MV-4-11 (cell line): ENCODE measurements around the gene EFEMP1.
A peak's percentile ranks its signal among the peaks of the same experiment; 100 is the strongest.

Experiments
- DNase-seq: peaks from one replicate; lab custom pipeline; 2025; lab: John Stamatoyannopoulos, UW

The EFEMP1 gene

DNA sequence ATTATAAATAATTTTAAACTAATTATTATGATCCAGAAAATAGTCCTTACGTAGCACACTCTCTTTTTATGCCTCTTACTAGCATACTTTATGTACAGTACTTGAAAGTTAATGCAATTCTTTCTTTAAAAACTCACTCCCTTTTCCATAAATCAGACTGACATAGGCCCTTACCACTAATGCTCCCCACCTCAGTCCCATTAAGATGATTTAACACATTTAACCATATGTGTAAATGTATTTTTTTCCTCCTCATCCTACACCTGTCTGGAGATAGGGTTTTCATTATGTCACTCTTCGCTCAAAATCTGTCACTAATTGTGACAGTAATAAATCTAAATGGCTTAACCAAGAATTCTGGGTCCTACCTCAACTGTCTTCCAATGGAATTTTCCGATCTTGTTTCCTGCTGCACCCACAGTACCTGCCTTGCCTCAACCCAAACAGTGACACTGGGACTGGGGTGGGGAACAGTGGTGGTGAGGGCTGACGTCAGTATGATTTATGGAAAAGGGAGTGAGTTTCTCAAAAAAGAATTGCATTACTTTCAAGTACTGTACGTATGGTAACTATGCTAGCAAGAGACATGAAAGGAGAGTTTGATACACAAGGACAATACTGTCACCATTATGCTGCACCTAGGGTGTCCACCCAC is 25.1 kb downstream of the EFEMP1 start:
- peak; percentile 0 for DNase-seq

DNA sequence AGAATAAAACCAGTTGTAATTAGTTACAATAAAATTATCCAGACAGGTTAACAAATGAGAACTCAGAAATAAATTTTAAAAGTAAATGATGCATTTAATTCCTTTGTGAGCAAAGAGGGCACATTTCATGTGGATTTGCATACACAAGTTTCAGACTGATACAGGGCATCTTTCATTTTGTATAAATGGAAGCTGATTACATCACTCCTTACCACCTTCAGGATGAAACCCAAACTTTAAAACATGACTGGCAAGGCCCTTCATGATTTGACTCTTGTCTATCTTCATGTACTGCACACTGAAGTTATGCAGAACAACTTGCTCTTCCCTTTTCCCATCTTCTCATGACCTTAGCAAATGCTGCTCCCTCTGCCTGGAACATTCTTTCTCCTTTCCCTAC is 26.9 kb downstream of the EFEMP1 start:
- DNase-seq, result no peak

DNA sequence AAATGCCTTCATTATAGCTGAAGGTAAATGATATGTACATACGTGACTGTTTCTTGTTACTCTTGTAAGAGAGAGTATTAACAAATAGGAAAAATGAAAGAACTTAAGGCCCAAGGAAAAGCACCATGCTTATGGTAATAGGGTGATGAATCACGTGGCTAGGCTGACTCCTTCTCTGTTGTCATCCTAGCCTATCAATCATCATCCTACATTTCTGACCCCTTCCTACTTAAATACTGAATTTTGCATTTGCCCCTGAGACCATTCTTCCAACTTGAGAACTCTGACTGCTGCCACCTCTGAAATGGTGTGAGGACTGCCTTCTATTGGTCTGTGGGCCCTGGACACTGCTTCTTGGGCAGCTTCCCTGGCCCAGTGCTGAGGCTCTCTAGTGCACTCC is 28.9 kb downstream of the EFEMP1 start:
- no peak for DNase-seq

DNA sequence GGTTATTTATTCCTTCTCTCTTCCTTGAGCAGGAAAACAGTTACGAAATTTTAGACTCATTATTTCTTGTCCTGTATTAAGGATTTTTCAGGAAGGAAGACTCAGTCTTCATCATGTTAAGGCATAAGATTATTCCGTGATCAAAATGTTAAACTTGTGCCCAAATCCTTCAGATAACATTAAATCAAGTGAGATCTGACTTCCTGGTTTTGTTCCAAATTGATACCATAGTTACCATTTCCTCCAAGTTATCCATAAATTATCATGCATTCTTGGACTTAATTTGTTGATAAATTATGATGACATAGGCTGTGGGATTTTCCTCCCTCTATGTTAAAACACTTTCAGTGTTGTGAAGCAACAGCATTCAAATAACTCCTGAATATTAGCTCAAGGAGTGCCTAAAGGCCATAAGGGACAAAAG is 31.9 kb downstream of the EFEMP1 start:
- no peak for DNase-seq

DNA sequence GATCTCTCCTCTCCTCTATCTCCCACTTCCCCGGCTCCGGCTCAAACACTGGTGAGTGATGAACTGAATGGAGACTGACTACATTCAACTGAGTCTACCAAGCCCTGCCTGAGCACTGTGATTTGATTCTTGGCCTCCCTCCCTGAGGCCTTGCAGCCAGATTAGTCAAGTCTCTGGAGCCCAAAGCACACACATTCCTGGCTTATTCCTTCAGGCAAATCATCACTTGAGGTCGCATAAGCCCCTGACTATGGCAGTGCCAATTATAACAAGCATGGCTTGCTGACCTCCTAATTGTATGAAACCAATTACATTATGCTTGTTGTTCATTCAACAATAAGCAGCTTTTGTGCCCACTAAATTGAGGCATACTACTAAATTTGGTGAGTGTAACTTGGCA is 34.6 kb downstream of the EFEMP1 start:
- no peak for DNase-seq

DNA sequence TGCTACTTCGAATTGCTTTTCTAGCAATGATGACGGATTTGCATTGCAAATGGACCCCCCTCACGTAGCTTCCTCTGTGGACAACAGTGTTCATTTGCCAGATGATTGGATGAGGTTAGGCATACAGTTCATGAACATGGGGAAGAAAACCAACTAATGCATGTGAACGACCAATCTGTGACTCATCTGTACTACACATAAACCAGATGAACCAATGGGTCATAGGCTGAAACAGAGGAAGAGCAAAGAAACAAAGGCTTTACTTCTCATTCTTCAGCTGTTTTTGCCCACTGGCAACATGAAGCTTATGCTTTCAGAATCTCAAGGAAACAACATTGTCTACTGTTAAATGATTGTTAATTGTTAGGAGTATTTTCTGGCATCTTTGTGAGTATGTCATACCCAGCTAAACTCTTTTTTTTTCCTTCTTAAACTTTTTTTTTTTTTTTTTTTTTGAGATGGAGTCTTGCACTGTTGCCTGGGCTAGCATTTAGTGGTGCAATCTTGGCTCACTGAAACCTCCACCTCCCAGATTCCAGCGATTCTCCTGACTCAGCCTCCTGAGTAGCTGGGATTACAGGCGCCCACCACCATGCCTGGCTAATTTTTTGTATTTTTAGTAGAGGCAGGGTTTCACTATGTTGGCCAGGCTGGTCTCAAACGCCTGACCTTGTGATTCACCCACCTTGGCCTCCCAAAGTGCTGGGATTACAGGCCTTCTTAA is 35.5 kb downstream of the EFEMP1 start:
- peak; percentile 71 for DNase-seq

DNA sequence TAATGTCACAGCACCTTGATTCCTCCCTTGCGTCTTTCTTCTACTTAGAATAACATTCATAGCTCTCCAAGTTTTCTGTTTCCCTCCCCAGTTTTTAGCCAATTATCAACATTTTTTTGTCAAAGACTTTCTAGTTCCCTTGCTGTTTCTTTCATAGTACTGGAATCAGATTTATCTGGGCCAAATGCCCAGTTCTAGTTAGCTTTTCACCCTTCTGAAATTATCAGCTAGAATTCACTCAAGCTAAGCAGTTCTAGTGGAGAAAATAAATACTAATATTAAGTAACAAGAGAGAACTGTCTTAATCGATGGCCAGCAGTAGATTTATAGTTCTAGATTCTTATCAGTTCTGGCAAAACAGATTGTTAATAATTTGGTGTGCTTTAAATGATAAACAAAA is 36.2 kb downstream of the EFEMP1 start:
- no peak for DNase-seq

DNA sequence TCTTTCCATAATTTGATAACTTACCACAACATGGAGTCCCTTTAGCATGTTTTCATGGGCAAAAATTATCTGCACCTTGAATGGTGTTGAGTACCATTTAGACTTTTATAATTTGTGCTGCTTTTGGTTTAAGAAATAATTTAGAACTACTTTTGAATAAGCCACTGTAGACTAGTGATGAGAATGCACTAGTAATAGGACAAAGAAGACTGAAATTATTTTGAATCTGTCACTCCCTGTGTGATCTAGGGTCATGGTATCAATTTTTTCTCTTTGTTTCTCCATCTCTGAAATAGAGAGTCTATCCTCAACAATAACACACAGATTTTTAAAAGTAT is 37.7 kb downstream of the EFEMP1 start:
- no peak for DNase-seq

DNA sequence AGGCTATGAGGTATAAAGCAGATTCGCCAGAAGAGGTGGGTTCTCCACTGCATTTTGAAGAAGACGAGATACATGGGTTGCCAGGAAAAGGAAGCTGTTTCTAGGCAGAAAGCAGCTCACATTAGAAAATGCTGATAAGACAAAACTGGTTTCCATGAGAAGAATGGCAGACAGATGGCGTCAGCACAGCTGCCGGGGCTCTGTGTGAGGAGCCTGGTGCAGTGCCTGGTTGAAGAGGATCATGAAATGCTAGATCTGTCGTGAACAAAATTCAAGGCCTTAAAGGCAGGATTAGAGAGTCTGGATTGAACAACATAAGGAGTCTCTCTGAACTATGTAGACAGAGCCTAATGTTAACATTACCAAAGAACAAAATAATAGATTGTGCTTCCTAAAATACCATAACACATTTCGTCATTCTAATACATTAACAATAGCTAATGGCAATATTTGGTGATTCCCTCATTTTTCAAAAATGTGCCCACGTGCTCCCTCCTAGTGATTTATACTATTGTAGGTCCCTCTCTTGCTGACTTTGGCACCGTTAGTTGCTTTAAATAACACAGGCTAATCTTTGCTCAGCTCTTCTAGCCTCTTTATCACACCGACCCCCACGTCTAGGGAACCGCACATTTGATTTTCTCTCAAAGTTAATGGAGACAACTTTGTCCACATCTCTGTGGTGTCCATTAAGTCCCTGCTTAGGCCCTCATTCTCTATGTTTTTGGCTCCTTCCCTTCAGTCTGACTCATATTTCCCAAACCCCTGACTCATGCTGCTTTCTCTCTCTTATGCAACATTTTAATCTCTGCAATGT is 38.2 kb downstream of the EFEMP1 start:
- DNase-seq, result peak; percentile 86

DNA sequence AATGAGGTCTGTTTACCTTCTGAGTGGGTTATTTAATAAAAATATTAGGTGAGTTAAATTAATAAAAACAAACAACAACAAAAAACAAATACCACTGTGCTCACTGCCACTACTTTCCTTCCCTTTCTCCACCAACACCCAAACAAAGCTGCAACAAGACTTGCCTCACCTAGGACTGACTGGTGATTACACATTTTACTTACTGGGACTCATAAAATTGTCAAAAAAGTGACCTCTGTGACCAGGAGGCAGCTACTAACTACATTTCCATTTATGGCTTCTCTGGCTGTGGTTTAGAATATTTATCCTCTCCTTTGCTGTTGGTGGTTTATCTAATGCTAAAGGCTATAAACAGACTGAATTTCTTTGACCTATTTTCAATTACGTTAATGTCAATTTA is 39.8 kb downstream of the EFEMP1 start:
- no peak for DNase-seq

DNA sequence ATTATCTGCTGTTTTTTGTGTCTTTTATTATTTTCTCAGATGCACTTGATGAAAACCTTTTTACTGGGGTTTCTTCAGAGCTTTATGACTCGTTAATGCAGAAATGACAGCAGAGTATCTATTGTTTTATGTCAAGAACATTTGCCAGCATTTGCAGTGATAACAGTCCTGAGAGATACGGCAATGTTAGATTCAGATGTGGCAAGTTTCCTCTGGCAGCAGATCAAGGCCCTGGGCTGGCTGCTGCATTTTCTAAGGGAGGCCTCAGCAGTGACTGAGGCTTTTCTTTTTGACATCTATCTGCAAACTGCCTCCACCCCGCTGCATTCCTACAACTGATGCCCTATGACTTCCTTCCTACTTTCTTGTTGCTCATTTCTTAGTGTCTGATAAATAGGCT is 40.2 kb downstream of the EFEMP1 start:
- peak; percentile 32 for DNase-seq

DNA sequence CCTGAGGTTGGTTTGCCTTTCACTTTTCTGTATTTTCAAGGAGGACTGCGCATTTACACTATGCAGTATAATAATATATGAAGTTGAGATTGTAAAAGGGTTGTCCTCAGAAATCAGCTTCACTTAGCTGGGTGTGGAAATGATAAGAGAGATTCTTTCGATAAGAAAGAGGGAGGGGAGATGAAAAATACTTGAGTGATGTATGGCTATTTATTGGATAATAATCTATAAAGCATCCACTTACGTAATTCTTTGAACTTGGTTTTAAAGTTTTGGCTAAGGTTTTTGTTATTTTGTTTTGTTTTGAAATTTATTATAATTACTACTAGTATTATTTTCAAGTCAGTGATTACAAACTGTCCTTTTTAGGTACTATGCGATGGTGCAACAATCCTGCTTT is 40.6 kb downstream of the EFEMP1 start:
- no peak for DNase-seq

DNA sequence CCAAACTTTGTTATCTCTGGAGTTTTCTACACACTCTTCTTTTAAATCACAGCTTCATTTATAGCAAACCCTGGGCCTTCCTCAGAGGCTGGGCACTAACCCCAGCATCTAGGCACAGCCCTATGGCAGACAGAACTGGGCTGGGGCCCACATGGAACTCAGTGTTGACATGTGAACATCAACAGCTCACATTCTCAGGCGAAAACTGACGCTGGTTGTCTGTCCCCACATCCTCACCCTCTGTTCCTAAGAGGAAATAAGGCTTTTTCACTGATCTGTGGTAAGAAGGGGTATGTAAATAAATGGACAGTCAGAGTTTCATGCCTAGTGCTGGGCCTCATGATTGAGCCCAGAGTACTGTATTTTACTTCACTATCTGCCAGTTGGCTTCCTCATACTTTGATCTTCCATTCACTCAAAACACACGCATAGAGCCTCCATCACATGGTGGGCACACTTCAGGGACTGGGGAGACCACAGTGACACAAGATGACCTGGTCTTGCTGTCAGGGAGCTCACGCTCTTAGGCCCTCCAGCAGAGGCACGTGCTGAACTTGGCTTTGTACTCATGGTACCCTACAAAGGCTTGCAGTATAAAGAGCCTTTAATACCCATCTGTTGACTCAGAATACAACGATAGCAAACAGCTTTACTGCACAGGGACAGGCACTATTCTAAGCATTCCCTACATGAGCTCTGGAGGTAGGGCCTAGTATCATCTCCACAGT is 43.0 kb downstream of the EFEMP1 start:
- DNase-seq, result peak; percentile 77

DNA sequence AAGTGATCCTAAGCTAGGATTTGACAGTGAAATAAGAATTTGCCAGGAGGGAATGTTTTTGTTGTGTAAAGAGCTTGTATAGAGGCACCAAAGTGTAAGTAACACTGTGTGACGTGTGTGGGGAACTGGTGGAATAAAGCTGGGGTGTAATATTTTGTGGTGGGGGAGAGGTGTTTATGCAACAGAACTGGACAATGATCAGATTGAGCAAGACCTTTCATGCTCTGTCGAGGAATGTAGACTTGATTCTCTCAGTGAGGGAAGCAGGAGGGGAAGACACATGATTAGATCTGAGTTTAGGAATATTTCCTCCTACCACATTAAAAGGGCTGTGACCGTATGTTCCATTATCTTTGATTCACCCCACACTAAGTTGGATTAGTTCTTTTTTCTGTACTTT is 43.6 kb downstream of the EFEMP1 start:
- DNase-seq, result peak; percentile 56

DNA sequence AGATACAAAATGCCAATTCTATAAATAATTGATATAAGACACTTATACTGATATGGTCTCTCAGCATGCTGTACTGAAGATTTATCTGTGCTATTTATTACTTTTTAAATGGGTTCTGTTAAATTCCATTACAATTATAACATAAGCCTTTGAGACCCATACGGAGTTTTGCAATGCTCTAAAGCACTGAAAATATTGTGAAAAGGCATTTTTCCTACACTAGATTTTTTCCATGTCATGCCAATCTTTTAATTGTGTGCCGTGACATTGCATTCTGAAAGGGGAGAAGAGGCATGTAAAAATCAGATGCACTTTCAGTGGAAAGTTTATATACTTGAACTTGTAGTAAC is 46.5 kb downstream of the EFEMP1 start:
- no peak for DNase-seq

DNA sequence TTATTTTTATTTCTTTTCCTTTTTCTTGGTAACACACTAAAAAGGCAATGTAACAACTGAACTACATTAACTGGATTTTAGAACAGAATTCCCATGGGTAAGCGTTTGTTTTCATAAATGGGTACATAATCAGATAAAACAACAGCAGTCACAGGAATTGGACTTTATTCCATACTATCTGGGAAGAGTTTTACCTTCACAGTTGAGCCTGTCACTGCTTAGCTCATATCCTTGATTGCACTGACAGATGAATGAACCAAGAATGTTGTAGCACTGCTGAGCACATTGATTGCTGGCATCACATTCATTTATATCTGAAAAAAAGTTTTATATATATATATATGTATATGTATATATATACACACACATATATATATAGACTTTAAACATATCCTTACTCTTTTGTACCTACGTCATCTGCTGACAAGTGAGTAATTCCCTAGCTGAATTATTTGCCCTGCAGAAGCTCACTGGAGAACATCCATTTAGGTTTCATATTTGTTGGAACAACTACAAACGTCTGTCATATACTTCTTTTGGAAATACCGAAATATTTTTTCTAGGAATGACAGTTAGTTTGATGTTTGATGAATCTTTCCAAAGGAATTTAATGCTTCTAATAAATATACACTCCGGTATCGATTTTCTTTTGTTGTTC is 47.0 kb downstream of the EFEMP1 start:
- DNase-seq, result no peak

DNA sequence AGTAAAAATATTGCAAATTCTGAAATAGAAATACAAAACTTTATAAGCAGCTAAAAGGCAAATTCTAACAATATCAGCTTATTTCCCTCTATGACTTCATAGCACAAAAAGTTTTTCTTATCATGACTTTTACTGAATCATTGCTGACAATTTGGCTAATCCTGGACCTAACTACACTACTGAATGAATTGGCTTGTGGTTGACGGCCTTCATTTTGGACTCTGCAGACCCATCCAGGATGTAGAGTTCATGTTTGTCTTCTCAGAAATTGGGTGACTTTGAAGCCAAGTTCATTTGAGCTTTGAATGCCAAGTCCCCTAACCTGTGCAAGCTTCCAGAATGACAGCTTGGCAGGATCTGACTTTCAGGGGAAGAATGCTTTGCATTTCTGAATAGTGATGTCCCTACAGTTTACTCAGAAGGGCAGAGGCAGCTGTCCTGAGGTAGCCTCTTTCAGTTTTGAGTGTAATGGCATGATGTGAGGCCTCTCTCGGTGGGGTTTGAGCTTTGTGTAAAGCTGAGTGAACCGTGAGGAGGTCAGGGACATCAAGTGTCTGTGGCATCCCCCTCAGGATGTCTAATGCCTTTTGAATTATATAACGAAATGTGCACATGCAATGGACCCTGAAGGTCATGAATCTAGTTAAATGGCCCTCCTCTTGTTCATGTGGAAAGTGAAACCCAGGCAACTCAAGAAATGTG is 48.0 kb downstream of the EFEMP1 start:
- no peak for DNase-seq

DNA sequence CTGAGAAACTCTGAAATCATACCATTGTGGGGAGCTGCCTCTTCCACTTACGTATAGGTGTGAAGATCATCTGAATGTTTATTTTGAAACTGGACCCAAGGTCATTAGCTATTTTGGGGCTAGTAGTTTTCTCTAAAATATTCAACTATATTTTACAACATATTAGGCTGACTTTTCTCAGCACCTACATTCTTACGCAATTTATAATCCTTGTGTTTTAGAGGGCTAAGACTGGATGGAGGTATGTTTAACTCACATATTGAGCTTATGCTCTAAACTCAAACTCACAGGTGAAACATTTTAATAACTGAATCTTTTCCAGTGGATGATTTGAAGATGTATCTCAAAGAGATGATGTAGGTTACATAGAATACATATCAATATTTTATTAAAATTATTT is 49.2 kb downstream of the EFEMP1 start:
- DNase-seq, result no peak

DNA sequence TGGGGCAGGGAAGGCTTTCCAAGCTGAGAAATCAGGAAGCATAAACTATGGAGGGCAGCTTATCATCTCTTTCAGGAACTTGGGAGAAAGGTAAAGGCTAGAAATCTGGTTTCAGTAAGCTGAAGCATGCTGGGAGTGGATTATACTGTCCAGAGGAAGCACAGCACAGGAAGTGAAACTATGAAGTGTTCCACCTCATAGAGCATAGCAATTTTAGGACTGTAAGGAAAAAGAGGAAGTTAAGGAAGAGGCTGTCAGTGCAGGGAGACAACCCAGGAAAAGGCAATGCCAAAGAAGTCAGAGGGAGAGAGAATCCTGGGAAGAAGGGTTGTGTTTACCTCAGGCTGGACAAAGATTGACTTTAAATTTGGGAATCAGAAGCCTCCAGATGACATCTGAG is 51.9 kb downstream of the EFEMP1 start:
- peak; percentile 92 for DNase-seq

DNA sequence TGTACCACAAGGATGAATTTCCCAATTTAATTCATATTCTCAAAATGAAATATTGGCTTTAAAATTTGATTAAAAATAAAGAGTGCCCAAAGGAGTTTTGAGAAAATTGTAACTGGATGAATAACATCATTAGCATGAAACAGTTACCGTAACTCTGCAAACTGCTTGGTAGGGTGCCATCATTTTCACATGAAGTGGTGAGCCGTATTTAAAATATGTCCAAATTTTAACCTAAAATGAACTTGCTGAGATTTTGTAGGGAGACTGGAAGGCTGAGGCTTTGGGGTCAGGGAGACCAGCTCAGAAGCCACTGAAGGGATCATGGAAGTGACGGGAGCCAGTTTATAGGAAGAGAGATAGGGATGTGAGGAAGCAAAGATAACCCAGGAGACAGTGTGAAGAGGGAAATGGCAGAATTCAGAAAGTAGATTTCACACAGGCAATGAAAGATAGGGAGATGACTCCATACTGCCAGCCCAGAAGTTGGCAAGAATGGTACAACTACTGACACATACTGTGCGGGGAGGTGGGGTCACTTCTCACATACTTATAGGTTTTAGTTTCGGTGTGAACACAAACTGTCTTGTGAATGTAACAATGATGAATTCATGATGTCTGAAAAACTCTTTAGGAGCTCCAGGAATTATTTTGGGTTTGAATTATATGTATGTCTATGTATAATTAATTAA is 53.8 kb downstream of the EFEMP1 start:
- DNase-seq, result no peak
